MV-4-11 (cell line): ENCODE measurements around the gene RAMP3.
"Not testable (repeated sequence)": the region's sequence is repeated elsewhere in the genome, so short reads cannot be mapped to it uniquely, and the experiment has no call there.

Experiments used
- DNase-seq: peaks from one replicate; lab custom pipeline; 2025; lab: John Stamatoyannopoulos, UW

Gene RAMP3

GRCh38 chr7:45196374-45196773 is 38.8 kb downstream of the RAMP3 start:
- no peak for DNase-seq

- no peak for DNase-seq
These were observed 39.9 kb downstream of the RAMP3 start for GRCh38 chr7:45197461-45197860.

- DNase-seq, result no peak
These were observed 41.4 kb downstream of the RAMP3 start for GRCh38 chr7:45198986-45199385.

GRCh38 chr7:45199506-45199905 is 41.9 kb downstream of the RAMP3 start:
- no peak for DNase-seq

- no peak for DNase-seq
These were observed 45.0 kb downstream of the RAMP3 start for GRCh38 chr7:45202625-45203024.

- DNase-seq, result no peak
These were observed 45.4 kb downstream of the RAMP3 start for GRCh38 chr7:45203036-45203435.

GRCh38 chr7:45203459-45203858 is 45.9 kb downstream of the RAMP3 start:
- DNase-seq, result no peak

- DNase-seq, result peak; percentile 85
These were observed 46.4 kb downstream of the RAMP3 start for GRCh38 chr7:45203936-45204445.

- DNase-seq, result not testable (repeated sequence)
These were observed 48.7 kb downstream of the RAMP3 start for GRCh38 chr7:45206266-45206665.

- DNase-seq, result not testable (repeated sequence)
These were observed 52.3 kb downstream of the RAMP3 start for GRCh38 chr7:45209909-45210308.

- no peak for DNase-seq
These were observed 53.5 kb downstream of the RAMP3 start for GRCh38 chr7:45211066-45211465.

GRCh38 chr7:45211958-45212357 is 54.4 kb downstream of the RAMP3 start:
- DNase-seq, result no peak

- DNase-seq, result no peak
These were observed 55.0 kb downstream of the RAMP3 start for GRCh38 chr7:45212606-45213005.

GRCh38 chr7:45215601-45216062 is 58.0 kb downstream of the RAMP3 start:
- DNase-seq, result peak; percentile 23

- DNase-seq, result no peak
These were observed 58.6 kb downstream of the RAMP3 start for GRCh38 chr7:45216181-45216580.

GRCh38 chr7:45216622-45217165 is 59.1 kb downstream of the RAMP3 start:
- no peak for DNase-seq

GRCh38 chr7:45217358-45217757 is 59.8 kb downstream of the RAMP3 start:
- no peak for DNase-seq

- DNase-seq, result no peak
These were observed 61.5 kb downstream of the RAMP3 start for GRCh38 chr7:45219130-45219529.

GRCh38 chr7:45219801-45220435 is 62.3 kb downstream of the RAMP3 start:
- DNase-seq, result no peak

GRCh38 chr7:45220846-45221618 is 63.4 kb downstream of the RAMP3 start:
- no peak for DNase-seq

GRCh38 chr7:45221896-45222604 is 64.5 kb downstream of the RAMP3 start:
- no peak for DNase-seq

- no peak for DNase-seq
These were observed 65.5 kb downstream of the RAMP3 start for GRCh38 chr7:45223078-45223477.
